H1 (cell line): Measurements from ENCODE around the gene ZMIZ1. TPM values are rescaled to one million over a fixed set of nuclear protein-coding genes. Genes with fewer than 3 reads are reported as not detected.

Experiments
- CTCF ChIA-PET: fragments of 300-600 bp; sonication (Branson Sonifier 250); formaldehyde crosslinking; loops from one replicate; lab custom pipeline; 2021; ENCODE audit not compliant: partially characterized antibody; lab: Charles Lee
- POLR2A ChIA-PET: fragments of 300-600 bp; sonication (Branson Sonifier 250); formaldehyde crosslinking; loops from one replicate; lab custom pipeline; 2021; ENCODE audit warnings: inconsistent platforms; ENCODE audit not compliant: partially characterized antibody; lab: Charles Lee
- DNase-seq, 2 experiments: peaks; one replicate each; pipeline versions ENCODE4 v3.0.0 to v3.0.0-alpha.2; 2010 to 2022; ENCODE audit warnings: low spot score in 2 of 2, low read depth in 1 of 2, mixed read lengths in 1 of 2
- FAIRE-seq: peaks from 2 replicates; lab custom pipeline; 2011; peaks lifted over from hg19 to GRCh38; lab: Jason Lieb, UNC
- H2AFZ ChIP-seq: 2 replicates; pipeline ENCODE4 v1.8.1; 2012; ENCODE audit warnings: low read length, inconsistent platforms
- H2AK5ac ChIP-seq: 2 replicates; pipeline ENCODE4 v1.6.1; 2013; ENCODE audit warnings: low read depth, low read length
- H2BK120ac ChIP-seq: replicated peaks from 2 replicates; pipeline ENCODE3; 2013; ENCODE audit warnings: low read depth, low read length, inconsistent platforms
- H2BK12ac ChIP-seq: 2 replicates; pipeline ENCODE4 v1.6.1; 2013; ENCODE audit warnings: low read depth, low read length
- H2BK15ac ChIP-seq: 2 replicates; pipeline ENCODE4 v1.6.1; 2013; ENCODE audit warnings: low read length
- H2BK20ac ChIP-seq: 2 replicates; pipeline ENCODE4 v1.6.1; 2013; ENCODE audit warnings: low read length
- H2BK5ac ChIP-seq: 2 replicates; pipeline ENCODE4 v1.6.1; 2013; ENCODE audit warnings: low read depth, low read length
- H3K14ac ChIP-seq: 2 replicates; pipeline ENCODE4 v1.6.1; 2013; ENCODE audit warnings: inconsistent platforms; ENCODE audit not compliant: insufficient read length
- H3K18ac ChIP-seq: 2 replicates; pipeline ENCODE4 v1.6.1; 2013; ENCODE audit warnings: low read length; ENCODE audit errors: extremely low read depth
- H3K23ac ChIP-seq: 2 replicates; pipeline ENCODE4 v1.6.1; 2013; ENCODE audit warnings: inconsistent platforms; ENCODE audit not compliant: insufficient read length
- H3K23me2 ChIP-seq: 2 replicates; pipeline ENCODE4 v1.6.1; 2013; ENCODE audit warnings: low read depth, low read length
- H3K27ac ChIP-seq: 2 replicates; pipeline ENCODE4 v1.6.1; 2011; ENCODE audit warnings: low read depth, low read length, inconsistent platforms
- H3K27me3 ChIP-seq, 4 experiments: replicated peaks in 1 of 4; 1 replicate in 1 of 4; 2 replicates in 3 of 4; pipeline versions ENCODE4 v1.6.1 to v1.8.1; 2011 to 2013; ENCODE audit warnings: low read length in 3 of 4, mild to moderate bottlenecking in 3 of 4, inconsistent platforms in 2 of 4, mixed read lengths in 2 of 4, moderate library complexity in 1 of 4; ENCODE audit not compliant: control insufficient read depth in 3 of 4, insufficient read depth in 3 of 4; ENCODE audit errors: extremely low read depth in 1 of 4
- H3K36me3 ChIP-seq, 4 experiments: 2 replicates each; pipeline versions ENCODE4 v1.6.1 to v1.8.1; 2011 to 2013; ENCODE audit warnings: mild to moderate bottlenecking in 4 of 4, low read length in 3 of 4, moderate library complexity in 2 of 4, control low read depth in 1 of 4, inconsistent platforms in 1 of 4; ENCODE audit not compliant: insufficient read depth in 4 of 4, control insufficient read depth in 2 of 4
- H3K4ac ChIP-seq: replicated peaks from 2 replicates; pipeline ENCODE3; 2013; ENCODE audit warnings: low read length, low read depth, mixed read lengths, inconsistent platforms; ENCODE audit not compliant: insufficient read length
- H3K4me1 ChIP-seq, 4 experiments: replicated peaks in 1 of 4; 1 replicate in 1 of 4; 2 replicates in 3 of 4; pipeline versions ENCODE4 v1.6.1 to v1.8.1; 2011 to 2013; ENCODE audit warnings: low read length in 3 of 4, inconsistent platforms in 2 of 4, mixed read lengths in 1 of 4; ENCODE audit not compliant: insufficient read depth in 4 of 4, control insufficient read depth in 3 of 4
- H3K4me2 ChIP-seq, 2 experiments: 2 replicates each; pipeline versions ENCODE4 v1.6.1 to v1.8.1; 2011 to 2013; ENCODE audit warnings: low read depth in 2 of 2, low read length in 2 of 2, control low read depth in 1 of 2, inconsistent platforms in 1 of 2, mild to moderate bottlenecking in 1 of 2; ENCODE audit not compliant: insufficient read depth in 1 of 2
- H3K4me3 ChIP-seq, 4 experiments: fragments of 200-600, 300-600 bp in 1 of 4; sonication (generic), shearing (Covaris generic), sonication (Bioruptor Twin) in 1 of 4; 2 replicates each; pipeline versions ENCODE4 v1.5.1 to v1.8.1; 2011 to 2016; ENCODE audit warnings: low read length in 4 of 4, low read depth in 3 of 4, control low read depth in 2 of 4, inconsistent platforms in 2 of 4, mild to moderate bottlenecking in 2 of 4, mixed read lengths in 1 of 4, moderate library complexity in 1 of 4; ENCODE audit not compliant: insufficient read depth in 2 of 4; ENCODE audit errors: extremely low read depth in 1 of 4
- H3K56ac ChIP-seq: replicated peaks from 2 replicates; pipeline ENCODE3; 2013; ENCODE audit warnings: low read depth, mild to moderate bottlenecking, mixed read lengths, low read length, inconsistent platforms; ENCODE audit not compliant: insufficient read length
- H3K79me1 ChIP-seq: 2 replicates; pipeline ENCODE4 v1.6.1; 2013; ENCODE audit warnings: low read depth, low read length, control low read depth
- H3K79me2 ChIP-seq, 2 experiments: 2 replicates each; pipeline versions ENCODE4 v1.6.1 to v1.8.1; 2012 to 2013; ENCODE audit warnings: low read length in 2 of 2, mild to moderate bottlenecking in 2 of 2, inconsistent platforms in 1 of 2; ENCODE audit not compliant: insufficient read depth in 2 of 2, control insufficient read depth in 1 of 2
- H3K9ac ChIP-seq, 4 experiments: replicated peaks in 1 of 4; 1 replicate in 1 of 4; 2 replicates in 3 of 4; pipeline versions ENCODE4 v1.6.1 to v1.8.1; 2011 to 2013; ENCODE audit warnings: low read depth in 3 of 4, low read length in 3 of 4, control low read depth in 2 of 4, mild to moderate bottlenecking in 2 of 4, moderate library complexity in 2 of 4, inconsistent platforms in 1 of 4; ENCODE audit errors: extremely low read depth in 1 of 4
- H3K9me3 ChIP-seq, 2 experiments: 2 replicates each; pipeline versions ENCODE4 v1.6.1 to v1.8.1; 2012 to 2013; ENCODE audit warnings: mild to moderate bottlenecking in 2 of 2, moderate library complexity in 2 of 2, control low read depth in 1 of 2, inconsistent platforms in 1 of 2, low read depth in 1 of 2, low read length in 1 of 2, mixed read lengths in 1 of 2; ENCODE audit not compliant: insufficient read depth in 2 of 2
- H4K20me1 ChIP-seq, 2 experiments: replicated peaks in 1 of 2; 2 replicates each; pipeline versions ENCODE3 to v1.8.1; 2011 to 2013; ENCODE audit warnings: inconsistent platforms in 2 of 2, low read length in 2 of 2, mild to moderate bottlenecking in 1 of 2; ENCODE audit not compliant: insufficient read depth in 2 of 2, control insufficient read depth in 1 of 2
- H4K5ac ChIP-seq: 2 replicates; pipeline ENCODE4 v1.6.1; 2013; ENCODE audit warnings: low read length, low read depth, mixed read lengths, inconsistent platforms; ENCODE audit not compliant: insufficient read length
- H4K8ac ChIP-seq: 2 replicates; pipeline ENCODE4 v1.8.0; 2013; ENCODE audit warnings: mild to moderate bottlenecking, moderate library complexity, low read length, inconsistent platforms; ENCODE audit not compliant: insufficient read depth; ENCODE audit errors: extremely low read depth
- H4K91ac ChIP-seq: replicated peaks from 2 replicates; pipeline ENCODE3; 2013; ENCODE audit warnings: low read length, mixed read lengths, inconsistent platforms; ENCODE audit not compliant: insufficient read length
- CBX8 ChIP-seq: fragments of 300-800, 300-1000 bp; sonication (generic); IDR thresholded peaks from 2 replicates; pipeline ENCODE4 v1.7.1; 2016; ENCODE audit warnings: low read depth, low read length, borderline replicate concordance
- FOSL1 ChIP-seq: IDR thresholded peaks from 2 replicates; pipeline ENCODE4 v1.6.1; 2011; ENCODE audit warnings: mild to moderate bottlenecking, low read depth, low read length, moderate library complexity; ENCODE audit not compliant: insufficient read depth
- GTF2F1 ChIP-seq: IDR thresholded peaks from 2 replicates; pipeline ENCODE4 v1.6.1; 2012; ENCODE audit warnings: low read depth, low read length, improper control_type of control experiment, borderline replicate concordance
- TEAD4 ChIP-seq: IDR thresholded peaks from 2 replicates; pipeline ENCODE4 v1.6.1; 2012; ENCODE audit warnings: low read depth, low read length, inconsistent platforms, mixed read lengths
- WGBS, 2 experiments: shearing (Covaris generic) in 1 of 2; methylation state at CpG; one replicate each; pipeline versions ENCODE4 v1.1.6 to v1.1.7; 2013 to 2015; ENCODE audit warnings: low lambda C conversion rate in 2 of 2, mixed read lengths in 2 of 2, inconsistent platforms in 1 of 2, low coverage in 1 of 2, missing lambda C conversion rate in 1 of 2; ENCODE audit not compliant: insufficient replicate concordance in 2 of 2, insufficient coverage in 1 of 2, insufficient read length in 1 of 2; ENCODE audit errors: extremely low coverage in 1 of 2, missing lambda C conversion rate in 1 of 2; 5-methylcytosine and 5-hydroxymethylcytosine counted together
- polyA plus RNA-seq, 7 experiments: library from polyadenylated mRNA; depleted of rRNA in 3 of 7; stranded (reverse) in 5 of 7; unstranded in 2 of 7; fragments of >200 nt in 5 of 7; fragments of 200-250 nt in 2 of 7; gene quantifications; 1 replicate in 5 of 7; 2 replicates in 1 of 7; 4 replicates in 1 of 7; pipeline versions ENCODE4 v1.2.1 to v1.2.3, GENCODE V29; 2011 to 2013; ENCODE audit warnings: missing spikeins in 2 of 7, mixed read lengths in 2 of 7
- total RNA-seq: library from RNA; stranded (reverse); fragmentation: NEBNext Ultra II Directional; extraction: Animal tissue kit (Norgen Biotek cat#: 25700); gene quantifications from 2 replicates; pipeline ENCODE4 v1.2.1, GENCODE V29; 2021

Gene ZMIZ1
- total and polyA plus RNA-seq, 2 of the 8 experiments (the other 6 are each of a cell fraction or from before 2014, with no cell fraction given), result 8.1 to 28.0 TPM

DNA sequence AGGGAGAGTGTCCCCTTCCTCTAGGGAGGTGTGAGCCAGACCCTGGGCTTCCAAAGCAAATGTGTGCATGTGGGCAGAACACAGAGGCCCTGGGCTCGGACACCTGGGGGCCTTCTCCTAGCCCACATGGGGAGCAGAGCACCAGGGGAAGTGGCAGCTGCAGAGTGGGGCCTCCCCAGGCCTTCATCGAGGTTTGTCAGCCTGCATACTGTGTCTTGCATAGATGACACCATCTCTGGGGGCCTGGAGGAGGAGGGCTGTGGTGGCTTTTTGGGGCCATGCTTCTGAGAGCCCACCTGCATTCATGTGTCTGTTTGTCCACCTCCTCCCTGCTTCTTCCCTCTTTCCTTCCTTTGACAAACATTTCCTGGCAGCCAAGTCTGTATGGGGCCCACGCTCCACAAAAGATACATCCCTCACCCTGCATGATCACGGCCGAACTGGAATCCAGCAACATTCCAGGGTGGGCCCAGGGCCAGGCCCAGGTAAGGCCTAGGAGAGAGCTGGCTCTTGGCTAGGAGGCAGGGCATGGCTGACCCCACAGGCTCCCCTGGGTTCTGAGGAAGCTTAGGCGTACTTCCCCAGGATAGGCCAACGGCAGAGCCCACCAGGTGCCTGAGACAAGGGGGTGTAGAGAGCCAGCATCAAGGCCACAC, 79.2 kb downstream of the ZMIZ1 start:
- no peaks in the 10 kb centered on the region for H3K36me3 ChIP-seq
- FAIRE-seq (no peak), DNase-seq (no peak)
- H4K20me1 ChIP-seq, result peaks cover 0 to 1% of the 10 kb centered on the region in 2 experiments
- H4K5ac ChIP-seq, result no peak overlapping the region
- H2BK20ac ChIP-seq, result no peak overlapping the region
- peaks cover 7% of the 10 kb centered on the region for H3K79me1 ChIP-seq
- H3K4ac ChIP-seq, result no peak overlapping the region
- H4K91ac ChIP-seq, result no peak overlapping the region
- H3K79me2 ChIP-seq, result no peaks in the 10 kb centered on the region; a peak in 1 of 4 replicates
- H3K18ac ChIP-seq, result no peak overlapping the region
- no peak overlapping the region; the same call in 1 of the 2 replicates for H3K27ac ChIP-seq
- H3K14ac ChIP-seq, result no peak overlapping the region
- no peak overlapping the region for H2AK5ac ChIP-seq
- no peak overlapping the region for H2BK12ac ChIP-seq
- ChIA-PET POLR2A (interaction anchor here (1.1 to 2.0 kb wide), 3 partner anchors 10 to 12 kb away, joined by 4 to 7 read pairs (median 6); no protein-coding TSS in a partner anchor), CTCF (interaction anchor here (1.1 to 3.6 kb wide), 8 partner anchors 8 to 47 kb away, joined by 3 to 11 read pairs (median 5); no protein-coding TSS in a partner anchor)
- no peak overlapping the region for H2BK5ac ChIP-seq
- H2BK120ac ChIP-seq, result no peak overlapping the region
- no peak overlapping the region for H3K9ac ChIP-seq
- no peak overlapping the region for H2BK15ac ChIP-seq
- H3K27me3 ChIP-seq, result no peaks in the 10 kb centered on the region
- no peak overlapping the region for H3K56ac ChIP-seq
- TF ChIP-seq TEAD4, result peak; percentile 52; the same call in 1 of the 2 replicates
- TF ChIP-seq FOSL1, result no peak
- TF ChIP-seq GTF2F1, result no peak
- no peak for TF ChIP-seq CBX8
- 82% methylated on average over 7 of the region's 7 CpGs; no CpG with 5 or more reads in 1 of the 2 experiments for WGBS, 2 experiments
- no peak overlapping the region for H2AFZ ChIP-seq
- no peaks in the 10 kb centered on the region for H3K9me3 ChIP-seq
- peaks cover 0 to 32% (median 20%) of the 10 kb centered on the region in 4 experiments; a peak in 6 of 7 replicates for H3K4me1 ChIP-seq
- H4K8ac ChIP-seq, result peak overlapping the region; percentile 29; the same call in 1 of the 2 replicates
- H3K4me2 ChIP-seq, result no peak overlapping the region
- no peaks in the 10 kb centered on the region for H3K23me2 ChIP-seq
- no peak overlapping the region for H3K4me3 ChIP-seq
- no peak overlapping the region for H3K23ac ChIP-seq
